NK-92 (cell line): ENCODE results near the gene DPP6.
"Not testable (repeated sequence)": the region's sequence is repeated elsewhere in the genome, so short reads cannot be mapped to it uniquely, and the experiment has no call there.

Experiments used
- DNase-seq: peaks from one replicate; lab custom pipeline; 2025; ENCODE audit not compliant: unreplicated experiment; lab: John Stamatoyannopoulos, UW

The DPP6 gene

GRCh38 chr7:154646126-154647013, 594.2 kb downstream of the DPP6 start:
- no peak for DNase-seq

GRCh38 chr7:154647625-154648024, 595.4 kb downstream of the DPP6 start:
- DNase-seq = no peak

- no peak for DNase-seq
Measured at GRCh38 chr7:154649015-154649414, 596.8 kb downstream of the DPP6 start.

GRCh38 chr7:154649434-154649833, 597.2 kb downstream of the DPP6 start:
- DNase-seq = no peak

GRCh38 chr7:154650275-154650674, 598.1 kb downstream of the DPP6 start:
- DNase-seq = no peak

- no peak for DNase-seq
Measured at GRCh38 chr7:154651501-154651900, 599.3 kb downstream of the DPP6 start.

GRCh38 chr7:154652564-154652963, 600.4 kb downstream of the DPP6 start:
- no peak for DNase-seq

GRCh38 chr7:154653281-154653680, 601.1 kb downstream of the DPP6 start:
- no peak for DNase-seq

- DNase-seq = no peak
Measured at GRCh38 chr7:154656618-154657017, 604.4 kb downstream of the DPP6 start.

- DNase-seq = no peak
Measured at GRCh38 chr7:154666768-154667167, 614.6 kb downstream of the DPP6 start.

GRCh38 chr7:154672659-154673415, 620.6 kb downstream of the DPP6 start:
- no peak for DNase-seq

- DNase-seq = no peak
Measured at GRCh38 chr7:154674191-154674590, 622.0 kb downstream of the DPP6 start.

GRCh38 chr7:154675560-154675959, 623.4 kb downstream of the DPP6 start:
- DNase-seq = no peak

- not testable (repeated sequence) for DNase-seq
Measured at GRCh38 chr7:154676033-154676421, 623.8 kb downstream of the DPP6 start.

GRCh38 chr7:154676422-154677073, 624.4 kb downstream of the DPP6 start:
- no peak for DNase-seq

- no peak for DNase-seq
Measured at GRCh38 chr7:154677454-154677853, 625.3 kb downstream of the DPP6 start.

GRCh38 chr7:154678001-154678550, 625.9 kb downstream of the DPP6 start:
- DNase-seq = not testable (repeated sequence)

GRCh38 chr7:154679379-154680053, 627.3 kb downstream of the DPP6 start:
- no peak for DNase-seq

- DNase-seq = no peak
Measured at GRCh38 chr7:154680894-154681659, 628.9 kb downstream of the DPP6 start.

GRCh38 chr7:154682003-154682402, 629.8 kb downstream of the DPP6 start:
- DNase-seq = no peak
